ENCODE data around the gene SOCS6. TPM values are rescaled to one million over a fixed set of nuclear protein-coding genes. Genes with fewer than 3 reads are reported as not detected.
"Not testable (repeated sequence)": the region's sequence is repeated elsewhere in the genome, so short reads cannot be mapped to it uniquely, and the experiment has no call there.

The SOCS6 gene
- total RNA-seq, 1 donor from 2014 or later = 23.7 TPM

DNA sequence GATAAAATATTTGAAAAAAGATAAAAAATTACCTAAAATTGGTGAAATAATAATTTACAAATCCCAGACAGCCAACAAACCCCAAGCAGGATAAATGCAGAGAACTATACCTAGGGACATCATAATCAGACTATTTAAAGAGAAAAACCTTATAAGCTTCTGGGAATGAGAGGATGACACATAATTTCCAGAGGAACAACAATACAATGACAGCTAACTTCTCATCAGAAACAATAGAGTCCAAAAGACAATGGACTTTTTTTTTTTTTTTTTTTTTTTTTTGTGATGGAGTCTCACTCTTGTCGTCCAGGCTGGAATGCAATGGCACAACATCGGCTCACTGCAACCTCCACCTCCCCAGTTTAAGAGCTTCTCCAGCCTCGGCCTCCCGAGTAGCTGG is 65.2 kb downstream of the SOCS6 start:
- Mint-ChIP-seq H3K4me3 (ENCODE audit: unreplicated experiment) (no peak overlapping the region), H3K27ac (ENCODE audit: unreplicated experiment) (no peak overlapping the region), H3K27me3 (ENCODE audit: unreplicated experiment) (peaks cover 1% of the 10 kb centered on the region), H3K9me3 (ENCODE audit: unreplicated experiment) (no peaks in the 10 kb centered on the region), H3K4me1 (ENCODE audit: unreplicated experiment) (peaks cover 6% of the 10 kb centered on the region), H3K36me3 (ENCODE audit: low read depth, unreplicated experiment) (peaks cover 18% of the 10 kb centered on the region)
- TF ChIP-seq, protein P1, sequence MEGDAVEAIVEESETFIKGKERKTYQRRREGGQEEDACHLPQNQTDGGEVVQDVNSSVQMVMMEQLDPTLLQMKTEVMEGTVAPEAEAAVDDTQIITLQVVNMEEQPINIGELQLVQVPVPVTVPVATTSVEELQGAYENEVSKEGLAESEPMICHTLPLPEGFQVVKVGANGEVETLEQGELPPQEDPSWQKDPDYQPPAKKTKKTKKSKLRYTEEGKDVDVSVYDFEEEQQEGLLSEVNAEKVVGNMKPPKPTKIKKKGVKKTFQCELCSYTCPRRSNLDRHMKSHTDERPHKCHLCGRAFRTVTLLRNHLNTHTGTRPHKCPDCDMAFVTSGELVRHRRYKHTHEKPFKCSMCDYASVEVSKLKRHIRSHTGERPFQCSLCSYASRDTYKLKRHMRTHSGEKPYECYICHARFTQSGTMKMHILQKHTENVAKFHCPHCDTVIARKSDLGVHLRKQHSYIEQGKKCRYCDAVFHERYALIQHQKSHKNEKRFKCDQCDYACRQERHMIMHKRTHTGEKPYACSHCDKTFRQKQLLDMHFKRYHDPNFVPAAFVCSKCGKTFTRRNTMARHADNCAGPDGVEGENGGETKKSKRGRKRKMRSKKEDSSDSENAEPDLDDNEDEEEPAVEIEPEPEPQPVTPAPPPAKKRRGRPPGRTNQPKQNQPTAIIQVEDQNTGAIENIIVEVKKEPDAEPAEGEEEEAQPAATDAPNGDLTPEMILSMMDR (IDR thresholded peaks at IDR 0.05; ENCODE audit: unreplicated experiment) = no peak
- no peak for DNase-seq (ENCODE audit: low spot score)

DNA sequence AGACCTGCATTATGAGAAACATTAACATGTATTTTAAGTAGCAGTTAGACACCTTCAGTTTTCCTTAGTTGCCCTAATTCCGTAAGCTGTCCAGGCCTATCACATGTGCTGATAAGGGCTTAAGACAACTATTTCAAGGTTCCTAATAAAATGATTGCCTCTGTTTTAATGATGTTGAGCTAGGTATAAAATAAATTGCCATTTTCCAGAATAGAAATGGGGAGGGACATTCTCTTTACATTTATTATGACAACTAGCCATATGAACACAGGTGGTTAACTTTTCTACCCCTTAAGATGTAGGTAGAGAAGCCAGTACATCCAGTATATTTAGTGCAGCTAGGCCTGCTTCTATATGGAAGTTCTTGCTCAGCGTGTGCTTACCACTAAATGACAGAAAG is 65.9 kb downstream of the SOCS6 start:
- H3K27ac Mint-ChIP-seq (ENCODE audit: unreplicated experiment) = no peak overlapping the region
- H3K9me3 Mint-ChIP-seq (ENCODE audit: unreplicated experiment) = no peaks in the 10 kb centered on the region
- H3K4me3 Mint-ChIP-seq (ENCODE audit: unreplicated experiment) = no peak overlapping the region
- TF ChIP-seq, protein P1 (IDR thresholded peaks at IDR 0.05; ENCODE audit: unreplicated experiment) = no peak
- DNase-seq (ENCODE audit: low spot score) = no peak
- peaks cover 18% of the 10 kb centered on the region for H3K36me3 Mint-ChIP-seq (ENCODE audit: low read depth, unreplicated experiment)
- H3K27me3 Mint-ChIP-seq (ENCODE audit: unreplicated experiment) = peaks cover 1% of the 10 kb centered on the region
- peaks cover 6% of the 10 kb centered on the region for H3K4me1 Mint-ChIP-seq (ENCODE audit: unreplicated experiment)

DNA sequence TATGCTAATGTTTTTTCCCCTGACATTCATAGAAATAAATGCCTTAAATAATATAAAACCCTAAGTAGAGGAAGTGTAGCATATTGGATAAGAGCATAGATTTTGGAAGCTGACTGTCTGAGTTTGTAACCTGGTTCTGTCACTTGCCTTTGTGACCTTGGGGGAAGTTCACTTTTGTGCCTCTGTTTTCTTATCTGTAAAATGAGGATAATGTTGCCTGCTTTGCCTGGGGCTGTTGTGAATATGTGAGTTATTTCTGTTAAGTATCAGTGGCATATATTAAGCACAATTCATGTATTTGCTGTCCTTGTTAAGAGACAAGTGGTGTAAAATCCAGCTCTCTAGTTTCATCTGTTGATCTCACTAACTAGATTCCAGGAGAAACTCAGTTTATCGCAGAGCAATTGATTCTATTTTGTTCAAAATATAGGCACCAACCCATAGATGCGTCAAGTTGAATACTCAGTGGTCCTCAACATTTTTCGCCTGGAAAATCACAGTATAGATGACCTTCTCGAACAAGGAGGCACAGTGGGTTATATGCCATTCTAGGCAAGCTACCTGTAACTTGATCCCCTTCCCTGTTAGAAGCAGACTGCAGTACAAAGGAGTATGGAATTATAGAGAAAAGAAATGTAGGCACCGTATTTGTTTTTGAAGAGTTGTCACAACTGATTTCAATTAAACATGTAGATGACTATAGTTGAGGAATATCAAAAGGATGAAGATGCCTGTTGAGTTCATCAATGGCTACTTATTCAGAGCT is 67.0 kb downstream of the SOCS6 start:
- TF ChIP-seq, protein P1 (IDR thresholded peaks at IDR 0.05; ENCODE audit: unreplicated experiment) = no peak
- Mint-ChIP-seq H3K4me1 (ENCODE audit: unreplicated experiment) (peaks cover 6% of the 10 kb centered on the region), H3K36me3 (ENCODE audit: low read depth, unreplicated experiment) (peaks cover 18% of the 10 kb centered on the region), H3K4me3 (ENCODE audit: unreplicated experiment) (no peak overlapping the region), H3K9me3 (ENCODE audit: unreplicated experiment) (no peaks in the 10 kb centered on the region), H3K27ac (ENCODE audit: unreplicated experiment) (no peak overlapping the region), H3K27me3 (ENCODE audit: unreplicated experiment) (peaks cover 1% of the 10 kb centered on the region)
- no peak for DNase-seq (ENCODE audit: low spot score)

DNA sequence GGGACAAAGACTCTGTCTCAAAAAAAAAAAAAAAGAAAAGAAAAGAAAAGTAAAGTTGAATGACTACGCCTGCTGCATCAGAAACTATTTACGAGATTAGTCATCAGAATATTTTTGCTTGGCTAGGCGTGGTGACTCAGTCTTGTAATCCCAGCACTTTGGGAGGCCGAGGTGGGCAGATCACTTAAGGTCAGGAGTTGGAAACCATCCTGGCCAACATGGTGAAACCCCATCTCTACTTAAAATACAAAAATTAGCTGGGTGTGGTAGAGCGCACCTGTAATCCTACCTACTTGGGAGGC is 69.2 kb downstream of the SOCS6 start:
- not testable (repeated sequence) for H3K9me3 Mint-ChIP-seq (ENCODE audit: unreplicated experiment)

DNA sequence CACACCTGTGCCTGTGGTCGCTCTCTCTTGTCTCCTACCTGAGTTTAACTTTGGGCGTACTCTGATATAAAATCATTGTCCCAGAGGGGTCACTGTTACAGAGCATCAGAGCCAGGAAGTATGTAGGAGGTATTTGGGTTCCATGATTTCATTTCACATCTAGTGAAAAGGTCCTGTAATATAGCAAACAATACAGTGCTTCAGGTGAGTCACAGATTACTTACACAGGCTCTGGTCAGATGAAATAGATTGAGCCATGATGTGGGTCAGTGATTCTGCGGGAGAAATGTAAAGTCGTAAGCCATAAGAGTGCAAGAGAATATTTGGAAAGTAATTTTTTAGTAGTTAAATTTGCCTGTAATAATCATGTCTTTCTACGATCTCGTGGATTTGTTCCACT is 70.2 kb downstream of the SOCS6 start:
- Mint-ChIP-seq H3K4me1 (ENCODE audit: unreplicated experiment) (peaks cover 6% of the 10 kb centered on the region), H3K4me3 (ENCODE audit: unreplicated experiment) (no peak overlapping the region), H3K9me3 (ENCODE audit: unreplicated experiment) (no peaks in the 10 kb centered on the region), H3K27me3 (ENCODE audit: unreplicated experiment) (peaks cover 1% of the 10 kb centered on the region), H3K27ac (ENCODE audit: unreplicated experiment) (no peak overlapping the region), H3K36me3 (ENCODE audit: low read depth, unreplicated experiment) (no peaks in the 10 kb centered on the region)
- TF ChIP-seq, protein P1 (IDR thresholded peaks at IDR 0.05; ENCODE audit: unreplicated experiment) = no peak
- DNase-seq (ENCODE audit: low spot score) = no peak

More for the DNA sequence above, 69.2 kb downstream of the SOCS6 start:
- not testable (repeated sequence) for H3K4me3 Mint-ChIP-seq (ENCODE audit: unreplicated experiment); DNase-seq (ENCODE audit: low spot score); H3K27ac Mint-ChIP-seq (ENCODE audit: unreplicated experiment); H3K36me3 Mint-ChIP-seq (ENCODE audit: low read depth, unreplicated experiment); H3K4me1 Mint-ChIP-seq (ENCODE audit: unreplicated experiment); H3K27me3 Mint-ChIP-seq (ENCODE audit: unreplicated experiment)

Measured in endothelial cell (in vitro differentiated cells).